Cardiac muscle cell (in vitro differentiated cells and primary cell): Measurements from ENCODE around the gene ZFAND2B. TPM values are rescaled to one million over a fixed set of nuclear protein-coding genes. Genes with fewer than 3 reads are reported as not detected.
"Not testable (repeated sequence)": the region's sequence is repeated elsewhere in the genome, so short reads cannot be mapped to it uniquely, and the experiment has no call there.

Experiments
- DNase-seq, 2 donors: peaks; one replicate each; pipeline versions ENCODE4 v3.0.0 to v3.0.0-alpha.2; 2010 to 2017; ENCODE audit warnings: low read depth in 1 of 2, low spot score in 1 of 2
- H3K27ac ChIP-seq: fragments of 200-600 bp; sonication (generic); 2 replicates; pipeline ENCODE4 v1.5.1; 2016
- H3K27me3 ChIP-seq: fragments of 200-600 bp; sonication (generic); 2 replicates; pipeline ENCODE4 v1.6.0; 2016; ENCODE audit warnings: control low read depth
- H3K36me3 ChIP-seq: fragments of 200-600 bp; sonication (generic); 2 replicates; pipeline ENCODE4 v1.5.1; 2016; ENCODE audit warnings: control low read depth
- H3K4me1 ChIP-seq: fragments of 200-600 bp; sonication (generic); 2 replicates; pipeline ENCODE4 v1.8.1; 2017; ENCODE audit warnings: low read depth, mild to moderate bottlenecking, mixed run types
- H3K4me3 ChIP-seq: fragments of 200-600 bp; sonication (generic); 2 replicates; pipeline ENCODE4 v1.5.1; 2016; ENCODE audit warnings: mild to moderate bottlenecking
- H3K9me3 ChIP-seq: fragments of 200-600 bp; sonication (generic); 2 replicates; pipeline ENCODE4 v1.5.1; 2017; ENCODE audit warnings: low read depth, mild to moderate bottlenecking, control low read depth
- CTCF ChIP-seq: IDR thresholded peaks from 2 replicates; pipeline ENCODE4 v1.5.1; 2012; ENCODE audit warnings: low read depth, mild to moderate bottlenecking, low read length
- polyA plus RNA-seq: library from polyadenylated mRNA; unstranded; fragments of >200 nt; fragmentation: Nextera tagmentation; extraction: Ambion mirVana; gene quantifications from 2 replicates; pipeline ENCODE4 v1.2.1, GENCODE V29; 2016
- total RNA-seq: library from RNA; depleted of rRNA; stranded (reverse); fragments of >200 nt; gene quantifications from 2 replicates; pipeline ENCODE4 v1.2.3, GENCODE V29; 2016

The ZFAND2B gene
- total and polyA plus RNA-seq, 2 experiments from 2014 or later = 35.4 to 54.8 TPM

- Histone ChIP-seq H3K27ac (no peak overlapping the region), H3K4me3 (no peak overlapping the region), H3K36me3 (peaks cover 25% of the 10 kb centered on the region), H3K9me3 (no peaks in the 10 kb centered on the region), H3K27me3 (no peaks in the 10 kb centered on the region), H3K4me1 (no peaks in the 10 kb centered on the region)
- no peak for DNase-seq
- no peak for TF ChIP-seq CTCF
Measured at GRCh38 chr2:219186754-219187456, 19.7 kb upstream of the ZFAND2B start.

DNA sequence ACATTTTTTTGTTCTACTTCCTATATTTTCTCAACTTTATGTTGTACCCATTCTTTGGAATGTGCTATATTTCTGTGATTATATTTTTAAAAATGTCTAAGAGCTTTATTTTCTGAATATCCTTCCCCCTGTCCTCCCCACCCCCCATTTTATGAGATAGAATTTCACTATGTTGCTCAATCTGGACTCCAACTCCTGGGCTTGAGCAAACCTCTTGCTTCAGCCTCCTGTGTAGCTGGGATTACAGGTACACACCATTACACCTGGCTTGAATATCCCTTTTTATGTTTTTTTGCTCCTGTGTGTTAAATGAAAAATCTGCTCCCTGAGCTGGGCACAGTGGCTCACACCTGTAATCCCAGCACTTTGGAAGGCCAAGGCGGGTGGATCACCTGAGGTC, 9.2 kb upstream of the ZFAND2B start:
- no peak overlapping the region for H3K27ac ChIP-seq
- no peak overlapping the region for H3K4me3 ChIP-seq
- no peak for TF ChIP-seq CTCF
- H3K4me1 ChIP-seq = no peaks in the 10 kb centered on the region
- H3K36me3 ChIP-seq = no peaks in the 10 kb centered on the region
- no peak for DNase-seq
- H3K27me3 ChIP-seq = no peaks in the 10 kb centered on the region
- H3K9me3 ChIP-seq = no peaks in the 10 kb centered on the region

DNA sequence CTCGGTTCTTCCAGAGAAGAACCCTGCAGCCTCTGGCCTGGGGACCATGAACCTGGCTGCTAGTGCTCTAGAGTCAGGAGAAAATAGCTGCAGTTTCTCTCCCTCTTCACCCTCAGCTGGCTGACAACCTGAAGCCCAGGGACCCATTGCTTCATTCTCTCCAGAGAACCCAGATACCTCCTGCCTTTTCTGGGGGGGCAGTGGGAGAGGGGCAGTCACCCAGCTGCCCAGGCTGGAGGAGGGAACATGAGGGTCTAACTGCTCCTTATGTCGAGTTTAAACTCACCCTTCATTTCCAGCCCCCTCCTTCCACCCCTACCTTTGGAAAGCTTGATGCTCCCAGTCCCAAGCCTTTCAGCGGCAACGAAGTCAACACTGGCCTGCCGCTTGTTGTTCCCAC, 7.6 kb upstream of the ZFAND2B start:
- no peaks in the 10 kb centered on the region for H3K9me3 ChIP-seq
- TF ChIP-seq CTCF = no peak
- H3K36me3 ChIP-seq = no peaks in the 10 kb centered on the region
- H3K4me1 ChIP-seq = no peaks in the 10 kb centered on the region
- no peak overlapping the region for H3K27ac ChIP-seq
- no peaks in the 10 kb centered on the region for H3K27me3 ChIP-seq
- DNase-seq = no peak
- no peak overlapping the region for H3K4me3 ChIP-seq

DNA sequence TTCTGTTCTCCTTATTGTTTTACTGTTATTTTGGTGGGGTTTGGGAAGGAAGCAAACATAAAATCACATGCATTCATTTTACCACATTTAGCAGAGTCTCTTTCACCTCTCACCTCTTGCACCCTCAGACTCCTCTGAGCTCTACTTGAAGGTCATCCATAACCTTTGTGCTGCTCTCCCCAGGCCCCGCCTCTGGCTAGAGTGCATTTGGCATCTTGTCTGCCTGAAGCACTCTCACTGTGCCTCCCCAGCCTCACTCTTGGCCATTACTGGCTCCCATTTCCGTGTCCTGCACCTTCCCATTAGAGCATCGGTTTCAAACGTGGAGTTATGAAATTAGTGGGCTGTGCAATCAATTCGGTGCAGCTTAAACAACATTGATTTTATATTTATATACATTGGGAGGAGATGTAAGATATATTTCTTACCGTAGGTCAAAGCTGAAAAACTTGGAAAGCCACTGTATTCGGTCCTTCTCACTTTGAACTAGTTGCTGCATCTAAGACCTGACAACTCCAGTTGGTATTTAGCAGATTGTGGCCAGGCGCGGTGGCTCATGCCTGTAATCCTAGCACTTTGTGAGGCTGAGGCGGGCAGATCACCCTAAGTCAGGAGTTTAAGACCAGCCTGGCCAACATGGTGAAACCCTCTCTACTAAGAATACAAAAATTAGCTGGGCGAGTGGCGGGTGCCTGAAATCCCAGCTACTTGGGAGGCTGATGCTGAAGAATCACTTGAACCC, 6.9 kb upstream of the ZFAND2B start:
- Histone ChIP-seq H3K36me3 (no peaks in the 10 kb centered on the region), H3K9me3 (no peaks in the 10 kb centered on the region), H3K4me1 (no peaks in the 10 kb centered on the region), H3K27me3 (no peaks in the 10 kb centered on the region), H3K4me3 (no peak overlapping the region), H3K27ac (no peak overlapping the region)
- no peak for DNase-seq
- TF ChIP-seq CTCF = no peak

DNA sequence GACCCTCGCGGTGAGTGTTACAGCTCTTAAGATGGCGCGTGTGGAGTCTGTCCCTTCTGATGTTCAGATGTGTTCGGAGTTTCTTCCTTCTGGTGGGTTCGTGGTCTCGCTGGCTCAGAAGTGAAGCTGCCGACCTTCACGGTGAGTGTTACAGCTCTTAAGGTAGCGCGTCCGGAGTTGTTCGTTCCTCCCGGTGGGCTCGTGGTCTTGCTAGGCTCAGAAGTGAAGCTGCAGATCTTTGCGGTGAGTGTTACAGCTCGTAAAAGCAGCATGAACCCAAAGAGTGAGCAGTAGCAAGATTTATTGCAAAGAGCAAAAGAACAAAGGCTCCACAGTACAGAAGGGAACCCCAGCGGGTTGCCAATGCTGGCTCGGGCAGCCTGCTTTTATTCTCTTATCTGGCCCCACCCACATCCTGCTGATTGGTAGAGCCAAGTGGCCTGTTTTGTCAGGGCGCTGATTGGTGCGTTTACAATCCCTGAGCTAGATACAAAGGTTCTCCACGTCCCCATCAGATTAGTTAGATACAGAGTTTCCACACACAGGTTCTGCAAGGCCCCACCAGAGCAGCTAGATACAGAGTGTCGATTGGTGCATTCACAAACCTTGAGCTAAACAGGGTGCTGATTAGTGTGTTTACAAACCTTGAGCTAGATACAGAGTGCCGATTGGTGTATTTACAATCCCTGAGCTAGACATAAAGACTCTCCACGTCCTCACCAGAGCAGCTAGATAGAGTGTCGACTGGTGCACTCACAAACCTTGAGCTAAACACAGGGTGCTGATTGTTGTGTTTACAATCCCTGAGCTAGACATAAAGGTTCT, 5.9 kb upstream of the ZFAND2B start:
- not testable (repeated sequence) for H3K36me3 ChIP-seq, H3K4me3 ChIP-seq, DNase-seq, H3K27me3 ChIP-seq, H3K9me3 ChIP-seq, H3K27ac ChIP-seq, H3K4me1 ChIP-seq

GRCh38 chr2:219201331-219201730, 5.3 kb upstream of the ZFAND2B start:
- not testable (repeated sequence) for H3K27ac ChIP-seq, H3K9me3 ChIP-seq, H3K4me3 ChIP-seq, H3K36me3 ChIP-seq, H3K4me1 ChIP-seq, DNase-seq, H3K27me3 ChIP-seq
